SU-DHL-6 (cell line): ENCODE data around the gene COX7A2.

Experiments used
- H2AFZ ChIP-seq: fragments of 200-600 bp; sonication (generic); 2 replicates; pipeline ENCODE4 v1.6.1; 2014; ENCODE audit warnings: low read depth, mild to moderate bottlenecking, moderate library complexity, mixed read lengths, antibody characterized with exemption, low read length; ENCODE audit not compliant: severe bottlenecking
- H3F3A ChIP-seq: fragments of 200-600 bp; shearing (Covaris generic); 2 replicates; pipeline ENCODE4 v1.6.0; 2016; ENCODE audit warnings: antibody characterized with exemption, mild to moderate bottlenecking; ENCODE audit not compliant: insufficient read depth
- H3K27ac ChIP-seq: fragments of 200-600 bp; sonication (generic); 2 replicates; pipeline ENCODE4 v1.5.1; 2016; ENCODE audit warnings: low read depth, mild to moderate bottlenecking, low read length, moderate library complexity, mixed read lengths
- H3K27me3 ChIP-seq: fragments of 200-600 bp; sonication (generic), shearing (Covaris generic); 2 replicates; pipeline ENCODE4 v1.6.0; 2014; ENCODE audit warnings: mild to moderate bottlenecking, low read length
- H3K36me3 ChIP-seq: fragments of 200-600 bp; sonication (generic); 2 replicates; pipeline ENCODE4 v1.6.1; 2014; ENCODE audit warnings: mild to moderate bottlenecking, low read length, mixed read lengths
- H3K4me2 ChIP-seq: fragments of 300-600, 200-600 bp; shearing (Covaris generic), sonication (generic); 2 replicates; pipeline ENCODE4 v1.6.0; 2014; ENCODE audit warnings: low read length, low read depth, mild to moderate bottlenecking; ENCODE audit not compliant: poor library complexity, severe bottlenecking
- H3K4me3 ChIP-seq: fragments of 200-600 bp; sonication (generic); 2 replicates; pipeline ENCODE4 v1.5.1; 2014; ENCODE audit warnings: antibody characterized with exemption, low read length, mild to moderate bottlenecking, mixed read lengths; ENCODE audit not compliant: insufficient read depth, poor library complexity, severe bottlenecking
- H3K79me2 ChIP-seq: fragments of 200-600 bp; sonication (generic); 2 replicates; pipeline ENCODE4 v1.6.1; 2014; ENCODE audit warnings: mild to moderate bottlenecking, low read length, moderate library complexity; ENCODE audit not compliant: insufficient read depth
- H3K9ac ChIP-seq: fragments of 200-600 bp; sonication (generic); 2 replicates; pipeline ENCODE4 v1.7.0; 2014; ENCODE audit warnings: mild to moderate bottlenecking, low read length
- H3K9me2 ChIP-seq: fragments of 200-600 bp; sonication (generic); replicated peaks from 2 replicates; pipeline ENCODE4 v1.6.1; 2014; ENCODE audit warnings: low read length; ENCODE audit not compliant: insufficient read depth
- H3K9me3 ChIP-seq: fragments of 200-600 bp; sonication (generic); 2 replicates; pipeline ENCODE4 v1.6.1; 2014; ENCODE audit warnings: low read length, mixed read lengths; ENCODE audit not compliant: insufficient read depth
- H4K20me1 ChIP-seq: fragments of 200-600 bp; sonication (generic); 2 replicates; pipeline ENCODE4 v1.6.1; 2014; ENCODE audit warnings: low read depth, mild to moderate bottlenecking, antibody characterized with exemption, low read length, moderate library complexity, mixed read lengths
- EZH2phosphoT487 ChIP-seq: fragments of 200-600 bp; sonication (generic), shearing (Covaris generic); conservative IDR thresholded peaks from 2 replicates; pipeline ENCODE4 v1.6.1; 2018; ENCODE audit warnings: mild to moderate bottlenecking, antibody characterized with exemption, low read length, moderate library complexity, mixed read lengths
- TF ChIP-seq, protein P1 (sequence below): fragments of 200-600 bp; sonication (generic); IDR thresholded peaks from one replicate; pipeline ENCODE4 v1.5.1; 2017; ENCODE audit warnings: antibody characterized with exemption, mild to moderate bottlenecking, low read length, moderate library complexity; ENCODE audit not compliant: insufficient read depth, poor library complexity, severe bottlenecking

COX7A2 gene

GRCh38 chr6:75262716-75263400 lies 19.3 kb upstream of the COX7A2 start:
- Histone ChIP-seq H3F3A (peaks cover 3% of the 10 kb centered on the region; the same call in 1 of the 2 replicates), H3K9me2 (no peaks in the 10 kb centered on the region), H4K20me1 (peaks cover 13% of the 10 kb centered on the region; the same call in 1 of the 2 replicates), H3K9ac (no peak overlapping the region), H3K4me3 (no peak overlapping the region), H3K9me3 (no peaks in the 10 kb centered on the region), H3K79me2 (peaks cover 34% of the 10 kb centered on the region), H3K4me2 (no peak overlapping the region), H3K27me3 (no peaks in the 10 kb centered on the region), H3K36me3 (peaks cover 36% of the 10 kb centered on the region), H3K27ac (no peak overlapping the region), H2AFZ (no peak overlapping the region)
- TF ChIP-seq, protein P1, sequence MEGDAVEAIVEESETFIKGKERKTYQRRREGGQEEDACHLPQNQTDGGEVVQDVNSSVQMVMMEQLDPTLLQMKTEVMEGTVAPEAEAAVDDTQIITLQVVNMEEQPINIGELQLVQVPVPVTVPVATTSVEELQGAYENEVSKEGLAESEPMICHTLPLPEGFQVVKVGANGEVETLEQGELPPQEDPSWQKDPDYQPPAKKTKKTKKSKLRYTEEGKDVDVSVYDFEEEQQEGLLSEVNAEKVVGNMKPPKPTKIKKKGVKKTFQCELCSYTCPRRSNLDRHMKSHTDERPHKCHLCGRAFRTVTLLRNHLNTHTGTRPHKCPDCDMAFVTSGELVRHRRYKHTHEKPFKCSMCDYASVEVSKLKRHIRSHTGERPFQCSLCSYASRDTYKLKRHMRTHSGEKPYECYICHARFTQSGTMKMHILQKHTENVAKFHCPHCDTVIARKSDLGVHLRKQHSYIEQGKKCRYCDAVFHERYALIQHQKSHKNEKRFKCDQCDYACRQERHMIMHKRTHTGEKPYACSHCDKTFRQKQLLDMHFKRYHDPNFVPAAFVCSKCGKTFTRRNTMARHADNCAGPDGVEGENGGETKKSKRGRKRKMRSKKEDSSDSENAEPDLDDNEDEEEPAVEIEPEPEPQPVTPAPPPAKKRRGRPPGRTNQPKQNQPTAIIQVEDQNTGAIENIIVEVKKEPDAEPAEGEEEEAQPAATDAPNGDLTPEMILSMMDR = no peak
- no peak for TF ChIP-seq EZH2phosphoT487

GRCh38 chr6:75261299-75261698 lies 17.7 kb upstream of the COX7A2 start:
- H3K4me3 ChIP-seq = no peak overlapping the region
- H2AFZ ChIP-seq = no peak overlapping the region
- TF ChIP-seq EZH2phosphoT487 = no peak
- TF ChIP-seq, protein P1 = no peak
- no peak overlapping the region for H3K9ac ChIP-seq
- H3K9me2 ChIP-seq = no peaks in the 10 kb centered on the region
- H4K20me1 ChIP-seq = peaks cover 3% of the 10 kb centered on the region; the same call in 1 of the 2 replicates
- H3K36me3 ChIP-seq = peaks cover 40% of the 10 kb centered on the region
- peaks cover 22% of the 10 kb centered on the region for H3K79me2 ChIP-seq
- H3K4me2 ChIP-seq = no peak overlapping the region
- no peaks in the 10 kb centered on the region for H3K27me3 ChIP-seq
- H3K9me3 ChIP-seq = no peaks in the 10 kb centered on the region
- no peak overlapping the region for H3K27ac ChIP-seq
- no peaks in the 10 kb centered on the region for H3F3A ChIP-seq

- Histone ChIP-seq H4K20me1 (no peaks in the 10 kb centered on the region), H3K9me2 (no peaks in the 10 kb centered on the region), H3K79me2 (0 out of 2 replicates have a peak, but pooled peaks cover 10% of the 10 kb centered on the region), H3F3A (no peaks in the 10 kb centered on the region), H3K4me2 (no peak overlapping the region), H3K27me3 (no peaks in the 10 kb centered on the region), H3K9me3 (no peaks in the 10 kb centered on the region), H3K9ac (no peak overlapping the region), H3K4me3 (no peak overlapping the region), H3K36me3 (peaks cover 36% of the 10 kb centered on the region), H2AFZ (no peak overlapping the region), H3K27ac (no peak overlapping the region)
- TF ChIP-seq, protein P1 = no peak
- no peak for TF ChIP-seq EZH2phosphoT487
These were observed 13.9 kb upstream of the COX7A2 start for GRCh38 chr6:75257343-75258087.
